GM19035 (cell line): Measurements from ENCODE around the gene LAPTM5.

Experiments
- ATAC-seq: cut with Tn5 transposase; IDR thresholded peaks from one replicate; pipeline ENCODE4 v1.9.1; 2021; ENCODE audit not compliant: unreplicated experiment

LAPTM5 gene

DNA sequence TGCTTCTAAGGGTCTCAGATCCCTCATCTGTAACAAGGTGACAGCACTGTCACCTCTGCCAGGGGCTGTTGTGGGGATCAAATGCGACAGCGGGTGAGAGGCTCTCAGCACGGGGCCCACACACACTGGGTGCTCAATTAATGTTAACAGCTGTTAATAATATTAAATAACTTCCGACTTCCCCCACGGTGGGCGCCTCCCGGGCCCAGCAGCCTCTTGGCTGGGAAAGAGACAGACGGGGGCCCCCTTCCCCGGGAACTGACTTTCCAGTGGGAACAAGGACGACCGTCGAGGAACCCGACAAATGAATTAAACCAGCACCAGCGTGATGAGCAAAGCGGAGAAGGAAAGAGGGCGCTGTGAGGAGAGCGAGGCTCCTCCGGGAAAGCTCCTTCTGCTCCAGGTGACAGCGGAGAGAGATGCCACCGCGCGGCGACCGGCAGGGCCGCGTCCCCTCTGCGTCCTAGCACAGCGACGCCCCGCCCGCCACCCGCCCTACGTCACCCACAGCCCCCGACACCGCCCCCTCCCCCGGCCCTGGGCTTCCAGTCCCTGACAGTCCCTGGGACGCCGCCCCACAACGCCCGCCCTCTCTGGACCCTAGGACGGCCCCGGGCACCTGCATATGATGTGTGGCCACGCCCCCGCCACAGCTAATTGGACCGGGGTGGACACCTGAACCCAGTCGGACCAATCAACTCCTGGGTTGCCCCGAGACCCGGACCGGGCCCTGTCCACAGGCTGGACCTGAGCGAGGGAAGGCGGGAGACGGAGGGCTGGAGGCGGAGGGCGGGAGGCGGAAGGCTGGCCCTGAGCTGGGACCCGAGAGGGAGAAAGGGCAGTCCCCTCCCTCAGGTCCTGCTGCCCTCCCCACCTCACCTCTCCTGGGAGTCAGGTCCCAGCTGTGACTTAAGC is 72.4 kb downstream of the LAPTM5 start:
- no peak for ATAC-seq

DNA sequence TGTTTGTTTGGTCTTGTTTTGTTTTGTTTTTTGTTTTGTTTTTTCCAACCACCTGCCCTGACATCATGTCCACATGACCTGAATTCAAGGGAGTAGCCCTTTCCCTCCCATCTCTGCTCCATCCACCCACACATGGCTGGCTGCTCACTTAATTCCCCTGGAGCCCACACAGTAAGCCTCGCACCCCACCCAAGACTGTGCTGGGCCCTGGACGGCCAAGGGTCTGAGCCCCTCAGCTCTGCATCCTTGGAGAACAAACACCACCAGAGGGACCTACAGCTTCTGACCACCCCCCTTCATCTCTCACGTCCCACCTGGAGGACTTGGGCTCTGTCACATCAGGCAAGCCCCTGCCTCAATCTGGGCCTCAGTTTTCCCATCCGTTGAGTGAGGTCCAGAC is 73.3 kb downstream of the LAPTM5 start:
- ATAC-seq = no peak

DNA sequence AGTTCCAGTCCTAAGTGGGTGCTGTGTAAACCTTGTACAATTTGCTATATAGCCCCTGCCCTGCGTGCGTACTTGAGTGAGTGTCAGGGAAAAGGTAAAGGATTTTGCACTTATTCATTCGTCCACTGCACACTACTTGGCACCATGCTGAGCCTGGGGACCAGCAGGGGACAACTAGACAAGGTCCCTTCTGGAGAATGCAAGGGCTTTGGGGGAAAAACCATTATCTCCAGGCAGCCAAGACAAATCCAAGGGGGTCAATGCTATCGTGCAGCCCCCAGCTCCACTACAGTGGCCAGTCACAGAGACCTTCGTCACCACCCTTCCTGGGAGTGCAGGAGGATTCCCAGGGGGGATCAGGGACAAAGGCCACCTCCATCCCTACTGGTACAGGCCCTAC is 73.9 kb downstream of the LAPTM5 start:
- ATAC-seq = no peak
